Measurements from ENCODE around the gene HOXD9.

Gene HOXD9

DNA sequence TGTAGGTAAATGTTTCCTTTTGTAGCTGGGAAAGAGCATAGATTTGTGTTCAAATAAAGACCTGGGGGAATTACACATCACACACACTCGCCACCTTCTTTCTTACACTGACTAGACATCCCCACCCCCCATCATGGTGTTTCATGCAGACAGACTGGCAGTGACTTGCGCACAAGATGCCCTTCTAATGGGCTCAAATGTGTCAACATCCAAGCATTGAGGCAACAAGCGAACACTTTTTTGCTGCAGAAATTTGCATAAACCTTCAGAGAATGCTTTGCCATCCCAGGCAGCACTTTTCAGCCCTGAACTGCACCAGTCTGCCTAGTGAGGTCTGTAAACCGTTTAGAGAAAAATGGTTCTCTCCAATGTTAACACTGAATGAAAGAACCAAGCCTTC lies 11.5 kb downstream of the HOXD9 start:
- Histone ChIP-seq H3K4me3 (ENCODE audit: low read length) (no peak overlapping the region), H3K79me2 (ENCODE audit: low read length) (no peaks in the 10 kb centered on the region), H4K20me1 (ENCODE audit: insufficient read depth, low read length) (no peaks in the 10 kb centered on the region), H3K4me2 (ENCODE audit: low read length) (no peak overlapping the region), H3K4me1 (ENCODE audit: low read length) (no peaks in the 10 kb centered on the region), H3K27ac (ENCODE audit: low read length) (no peak overlapping the region), H3K9ac (ENCODE audit: low read length) (no peak overlapping the region), H2AFZ (ENCODE audit: low read depth, low read length) (no peak overlapping the region), H3K27me3 (ENCODE audit: low read depth, low read length) (no peaks in the 10 kb centered on the region), H3K9me3 (ENCODE audit: insufficient read depth, low read length) (no peaks in the 10 kb centered on the region), H3K36me3 (replicated peaks; ENCODE audit: low read depth, low read length) (no peaks in the 10 kb centered on the region)
- TF ChIP-seq EZH2phosphoT487 (IDR thresholded peaks at IDR 0.05; ENCODE audit: low read depth): no peak
- TF ChIP-seq, protein P1, sequence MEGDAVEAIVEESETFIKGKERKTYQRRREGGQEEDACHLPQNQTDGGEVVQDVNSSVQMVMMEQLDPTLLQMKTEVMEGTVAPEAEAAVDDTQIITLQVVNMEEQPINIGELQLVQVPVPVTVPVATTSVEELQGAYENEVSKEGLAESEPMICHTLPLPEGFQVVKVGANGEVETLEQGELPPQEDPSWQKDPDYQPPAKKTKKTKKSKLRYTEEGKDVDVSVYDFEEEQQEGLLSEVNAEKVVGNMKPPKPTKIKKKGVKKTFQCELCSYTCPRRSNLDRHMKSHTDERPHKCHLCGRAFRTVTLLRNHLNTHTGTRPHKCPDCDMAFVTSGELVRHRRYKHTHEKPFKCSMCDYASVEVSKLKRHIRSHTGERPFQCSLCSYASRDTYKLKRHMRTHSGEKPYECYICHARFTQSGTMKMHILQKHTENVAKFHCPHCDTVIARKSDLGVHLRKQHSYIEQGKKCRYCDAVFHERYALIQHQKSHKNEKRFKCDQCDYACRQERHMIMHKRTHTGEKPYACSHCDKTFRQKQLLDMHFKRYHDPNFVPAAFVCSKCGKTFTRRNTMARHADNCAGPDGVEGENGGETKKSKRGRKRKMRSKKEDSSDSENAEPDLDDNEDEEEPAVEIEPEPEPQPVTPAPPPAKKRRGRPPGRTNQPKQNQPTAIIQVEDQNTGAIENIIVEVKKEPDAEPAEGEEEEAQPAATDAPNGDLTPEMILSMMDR (IDR thresholded peaks at IDR 0.05; ENCODE audit: low read depth, low read length): no peak

DNA sequence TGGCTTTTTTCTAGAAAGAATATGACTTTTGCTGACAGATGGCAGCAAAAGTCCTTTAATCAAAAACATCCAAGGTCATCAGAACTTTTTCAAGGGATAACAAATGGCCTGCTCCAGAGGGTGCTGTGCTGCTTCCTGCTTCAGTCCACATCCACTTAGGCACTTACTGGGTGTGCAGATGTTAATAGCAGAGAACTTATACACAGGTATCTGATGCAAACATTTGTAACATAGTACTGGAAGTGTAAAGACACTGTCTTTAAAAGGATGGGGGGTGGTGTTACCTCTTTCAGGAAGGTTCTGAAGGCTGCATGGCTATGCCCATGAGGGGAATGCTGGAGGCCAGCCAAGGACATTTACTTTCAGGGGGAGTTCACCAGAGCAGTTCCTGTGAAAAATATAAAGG lies 12.5 kb downstream of the HOXD9 start:
- H3K27me3 ChIP-seq (ENCODE audit: low read depth, low read length): no peaks in the 10 kb centered on the region
- H2AFZ ChIP-seq (ENCODE audit: low read depth, low read length): no peak overlapping the region
- no peaks in the 10 kb centered on the region for H3K36me3 ChIP-seq (replicated peaks; ENCODE audit: low read depth, low read length)
- H3K4me2 ChIP-seq (ENCODE audit: low read length): no peak overlapping the region
- no peaks in the 10 kb centered on the region for H3K79me2 ChIP-seq (ENCODE audit: low read length)
- H3K9me3 ChIP-seq (ENCODE audit: insufficient read depth, low read length): no peaks in the 10 kb centered on the region
- H3K27ac ChIP-seq (ENCODE audit: low read length): no peak overlapping the region
- no peaks in the 10 kb centered on the region for H4K20me1 ChIP-seq (ENCODE audit: insufficient read depth, low read length)
- no peaks in the 10 kb centered on the region for H3K4me1 ChIP-seq (ENCODE audit: low read length)
- H3K9ac ChIP-seq (ENCODE audit: low read length): no peak overlapping the region
- TF ChIP-seq, protein P1 (IDR thresholded peaks at IDR 0.05; ENCODE audit: low read depth, low read length): no peak; the same call in 1 of the 2 replicates
- TF ChIP-seq EZH2phosphoT487 (IDR thresholded peaks at IDR 0.05; ENCODE audit: low read depth): no peak
- no peak overlapping the region for H3K4me3 ChIP-seq (ENCODE audit: low read length)

- H3K4me1 ChIP-seq (ENCODE audit: low read length): 0 out of 2 replicates have a peak, but pooled peaks cover 5% of the 10 kb centered on the region
- H3K9ac ChIP-seq (ENCODE audit: low read length): no peak overlapping the region
- H2AFZ ChIP-seq (ENCODE audit: low read depth, low read length): no peak overlapping the region
- H4K20me1 ChIP-seq (ENCODE audit: insufficient read depth, low read length): no peaks in the 10 kb centered on the region
- TF ChIP-seq EZH2phosphoT487 (IDR thresholded peaks at IDR 0.05; ENCODE audit: low read depth): no peak
- TF ChIP-seq, protein P1 (IDR thresholded peaks at IDR 0.05; ENCODE audit: low read depth, low read length): no peak
- H3K27me3 ChIP-seq (ENCODE audit: low read depth, low read length): no peaks in the 10 kb centered on the region
- no peak overlapping the region for H3K4me3 ChIP-seq (ENCODE audit: low read length)
- H3K27ac ChIP-seq (ENCODE audit: low read length): no peak overlapping the region
- H3K4me2 ChIP-seq (ENCODE audit: low read length): no peak overlapping the region
- no peaks in the 10 kb centered on the region for H3K9me3 ChIP-seq (ENCODE audit: insufficient read depth, low read length)
- no peaks in the 10 kb centered on the region for H3K79me2 ChIP-seq (ENCODE audit: low read length)
- no peaks in the 10 kb centered on the region for H3K36me3 ChIP-seq (replicated peaks; ENCODE audit: low read depth, low read length)
Observed at GRCh38 chr2:176136374-176137251, 14.1 kb downstream of the HOXD9 start.

DNA sequence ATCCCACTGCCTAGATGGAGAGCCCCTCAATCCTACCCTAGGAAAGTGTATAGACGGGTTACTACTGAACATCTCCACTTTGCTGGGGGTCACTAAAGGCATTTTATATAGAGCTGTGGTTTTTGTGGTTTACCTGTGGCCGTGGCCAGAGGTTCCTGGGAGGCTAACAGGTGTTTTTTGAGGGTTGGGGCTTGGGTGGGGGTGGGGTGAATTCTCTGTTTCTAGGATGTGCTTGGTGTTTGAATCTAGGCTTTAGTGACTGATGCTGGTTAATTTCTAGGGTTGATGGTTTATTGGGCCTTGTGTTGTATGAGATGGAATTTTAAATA lies 14.7 kb downstream of the HOXD9 start:
- Histone ChIP-seq H3K9ac (ENCODE audit: low read length) (no peak overlapping the region), H4K20me1 (ENCODE audit: insufficient read depth, low read length) (no peaks in the 10 kb centered on the region), H3K27me3 (ENCODE audit: low read depth, low read length) (no peaks in the 10 kb centered on the region), H3K9me3 (ENCODE audit: insufficient read depth, low read length) (no peaks in the 10 kb centered on the region), H3K79me2 (ENCODE audit: low read length) (no peaks in the 10 kb centered on the region), H3K4me2 (ENCODE audit: low read length) (no peak overlapping the region), H3K4me3 (ENCODE audit: low read length) (no peak overlapping the region), H3K4me1 (ENCODE audit: low read length) (0 out of 2 replicates have a peak, but pooled peaks cover 5% of the 10 kb centered on the region), H3K36me3 (replicated peaks; ENCODE audit: low read depth, low read length) (no peaks in the 10 kb centered on the region), H3K27ac (ENCODE audit: low read length) (no peak overlapping the region), H2AFZ (ENCODE audit: low read depth, low read length) (no peak overlapping the region)
- TF ChIP-seq, protein P1 (IDR thresholded peaks at IDR 0.05; ENCODE audit: low read depth, low read length): no peak
- TF ChIP-seq EZH2phosphoT487 (IDR thresholded peaks at IDR 0.05; ENCODE audit: low read depth): no peak
